Measurements from ENCODE around the gene FIBCD1. TPM values are rescaled to one million over a fixed set of nuclear protein-coding genes. Genes with fewer than 3 reads are reported as not detected.

Gene FIBCD1
- total and polyA plus RNA-seq, 4 donors: 1.2 to 8.2 (median 4.8) TPM

DNA sequence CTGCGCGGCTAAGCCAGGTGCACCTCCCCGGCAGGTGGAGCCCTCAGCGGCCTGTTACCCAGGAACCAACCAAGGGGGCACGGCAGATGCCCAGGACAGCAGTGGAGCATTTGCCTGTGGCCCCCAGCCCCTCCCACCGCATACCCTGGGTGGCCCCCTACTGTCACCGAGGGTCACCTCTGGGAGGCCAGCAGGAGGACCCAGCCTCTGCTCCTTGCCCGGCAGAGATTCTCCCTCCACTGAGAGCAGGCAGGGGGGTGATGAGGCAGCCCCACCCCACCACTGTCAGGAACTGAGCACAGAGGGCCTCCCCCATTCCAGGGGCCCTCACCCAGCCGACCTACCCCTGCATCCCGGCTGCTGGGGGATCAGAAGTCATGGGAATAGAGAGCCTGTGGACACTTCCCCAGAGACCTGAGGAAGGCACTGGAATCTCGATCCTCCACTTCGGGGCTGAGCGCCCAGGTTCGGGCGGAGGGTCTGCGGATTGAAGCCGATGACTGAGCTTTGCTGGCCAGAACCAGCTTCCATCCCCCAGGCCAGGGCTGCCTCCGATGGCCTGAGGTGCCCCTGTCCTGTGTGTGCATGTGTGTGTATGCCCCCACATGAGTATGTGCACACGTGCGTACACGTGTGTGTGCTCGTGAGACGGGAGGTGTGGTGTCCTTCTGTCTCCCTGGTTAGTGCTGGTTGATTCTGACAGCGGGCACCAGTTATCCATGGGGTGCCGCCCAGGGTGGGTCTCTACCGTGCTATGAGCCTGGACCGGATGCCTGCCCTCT is 42.6 kb downstream of the FIBCD1 start, which contains the start of gene QRFP:
Gene QRFP, minus strand, starts transcription at position 580 of the 782 bp plus-strand sequence. CDS start 2,974 bp downstream, outside the sequence.
- no peak for DNase-seq (ENCODE audit: low read depth in 4 of 6, low spot score in 6 of 6)
- Histone ChIP-seq H3K4me3 (ENCODE audit: low read depth, low read length) (no peak within 1 kb of the TSS), H3K9me3 (ENCODE audit: control insufficient read depth, insufficient read depth, low read length) (no peaks in the 10 kb centered on the region), H3K4me1 (ENCODE audit: control insufficient read depth, insufficient read depth, low read length) (peaks cover 60% of the 10 kb centered on the region), H3K27me3 (ENCODE audit: control insufficient read depth, insufficient read depth, low read length) (no peaks in the 10 kb centered on the region), H3K27ac (ENCODE audit: low read depth, low read length) (no peak within 1 kb of the TSS), H3K36me3 (ENCODE audit: control insufficient read depth, insufficient read depth, low read length) (peaks cover 42% of the 10 kb centered on the region)
- WGBS (ENCODE audit: insufficient coverage): 85% methylated on average over 27 of the region's 27 CpGs

- Histone ChIP-seq H3K36me3 (ENCODE audit: control insufficient read depth, insufficient read depth, low read length) (peaks cover 45% of the 10 kb centered on the region), H3K4me1 (ENCODE audit: control insufficient read depth, insufficient read depth, low read length) (peaks cover 64% of the 10 kb centered on the region), H3K9me3 (ENCODE audit: control insufficient read depth, insufficient read depth, low read length) (no peaks in the 10 kb centered on the region), H3K27ac (ENCODE audit: low read depth, low read length) (no peak overlapping the region), H3K27me3 (ENCODE audit: control insufficient read depth, insufficient read depth, low read length) (no peaks in the 10 kb centered on the region), H3K4me3 (ENCODE audit: low read depth, low read length) (no peak overlapping the region)
- no peak for DNase-seq (ENCODE audit: low read depth in 4 of 6, low spot score in 6 of 6)
- 54% methylated on average over 13 of the region's 24 CpGs for WGBS (ENCODE audit: insufficient coverage)
These were observed 43.4 kb downstream of the FIBCD1 start for GRCh38 chr9:130895481-130896232.

DNA sequence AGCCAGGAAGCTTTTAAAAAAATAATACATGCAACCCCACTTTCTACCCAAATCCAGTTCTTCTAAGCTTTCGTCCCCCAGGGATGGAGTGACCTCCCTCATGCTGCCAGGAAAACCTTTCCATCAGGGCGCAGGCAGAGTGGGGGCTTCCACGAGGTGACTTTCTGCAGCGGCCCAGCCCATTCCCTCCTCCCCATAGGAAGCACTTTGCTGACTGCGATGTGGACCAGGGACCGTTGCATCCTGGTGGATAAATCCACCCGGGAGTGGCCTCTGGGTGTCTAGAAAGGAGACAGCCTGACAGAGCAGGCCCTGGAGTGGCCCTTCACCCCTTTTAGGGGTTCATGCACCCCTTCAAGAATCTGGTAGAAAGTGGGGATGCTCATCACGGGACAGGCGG is 44.0 kb downstream of the FIBCD1 start:
- WGBS (ENCODE audit: insufficient coverage): 85% methylated on average over 5 of the region's 9 CpGs
- Histone ChIP-seq H3K27ac (ENCODE audit: low read depth, low read length) (no peak overlapping the region), H3K4me1 (ENCODE audit: control insufficient read depth, insufficient read depth, low read length) (peaks cover 64% of the 10 kb centered on the region)

GRCh38 chr9:130894546-130894945 is 44.5 kb downstream of the FIBCD1 start:
- H3K27me3 ChIP-seq (ENCODE audit: control insufficient read depth, insufficient read depth, low read length): no peaks in the 10 kb centered on the region
- H3K36me3 ChIP-seq (ENCODE audit: control insufficient read depth, insufficient read depth, low read length): peaks cover 54% of the 10 kb centered on the region
- DNase-seq (ENCODE audit: low read depth in 4 of 6, low spot score in 6 of 6): no peak
- H3K4me3 ChIP-seq (ENCODE audit: low read depth, low read length): no peak overlapping the region
- WGBS (ENCODE audit: insufficient coverage): 58% methylated on average over 7 of the region's 7 CpGs
- H3K9me3 ChIP-seq (ENCODE audit: control insufficient read depth, insufficient read depth, low read length): no peaks in the 10 kb centered on the region
- H3K4me1 ChIP-seq (ENCODE audit: control insufficient read depth, insufficient read depth, low read length): peaks cover 65% of the 10 kb centered on the region
- no peak overlapping the region for H3K27ac ChIP-seq (ENCODE audit: low read depth, low read length)

More for the DNA sequence above, 44.0 kb downstream of the FIBCD1 start:
- H3K27me3 ChIP-seq (ENCODE audit: control insufficient read depth, insufficient read depth, low read length): no peaks in the 10 kb centered on the region
- H3K4me3 ChIP-seq (ENCODE audit: low read depth, low read length): no peak overlapping the region
- no peaks in the 10 kb centered on the region for H3K9me3 ChIP-seq (ENCODE audit: control insufficient read depth, insufficient read depth, low read length)
- DNase-seq (ENCODE audit: low read depth in 4 of 6, low spot score in 6 of 6): no peak
- H3K36me3 ChIP-seq (ENCODE audit: control insufficient read depth, insufficient read depth, low read length): peaks cover 50% of the 10 kb centered on the region

GRCh38 chr9:130893341-130894101 is 45.5 kb downstream of the FIBCD1 start:
- Histone ChIP-seq H3K9me3 (ENCODE audit: control insufficient read depth, insufficient read depth, low read length) (no peaks in the 10 kb centered on the region), H3K27ac (ENCODE audit: low read depth, low read length) (no peak overlapping the region), H3K4me1 (ENCODE audit: control insufficient read depth, insufficient read depth, low read length) (peaks cover 65% of the 10 kb centered on the region), H3K27me3 (ENCODE audit: control insufficient read depth, insufficient read depth, low read length) (no peaks in the 10 kb centered on the region), H3K4me3 (ENCODE audit: low read depth, low read length) (no peak overlapping the region), H3K36me3 (ENCODE audit: control insufficient read depth, insufficient read depth, low read length) (peaks cover 60% of the 10 kb centered on the region)
- DNase-seq (ENCODE audit: low read depth in 4 of 6, low spot score in 6 of 6): peak in 1 of 6 donors; percentile 48
- WGBS (ENCODE audit: insufficient coverage): 55% methylated on average over 32 of the region's 34 CpGs

DNA sequence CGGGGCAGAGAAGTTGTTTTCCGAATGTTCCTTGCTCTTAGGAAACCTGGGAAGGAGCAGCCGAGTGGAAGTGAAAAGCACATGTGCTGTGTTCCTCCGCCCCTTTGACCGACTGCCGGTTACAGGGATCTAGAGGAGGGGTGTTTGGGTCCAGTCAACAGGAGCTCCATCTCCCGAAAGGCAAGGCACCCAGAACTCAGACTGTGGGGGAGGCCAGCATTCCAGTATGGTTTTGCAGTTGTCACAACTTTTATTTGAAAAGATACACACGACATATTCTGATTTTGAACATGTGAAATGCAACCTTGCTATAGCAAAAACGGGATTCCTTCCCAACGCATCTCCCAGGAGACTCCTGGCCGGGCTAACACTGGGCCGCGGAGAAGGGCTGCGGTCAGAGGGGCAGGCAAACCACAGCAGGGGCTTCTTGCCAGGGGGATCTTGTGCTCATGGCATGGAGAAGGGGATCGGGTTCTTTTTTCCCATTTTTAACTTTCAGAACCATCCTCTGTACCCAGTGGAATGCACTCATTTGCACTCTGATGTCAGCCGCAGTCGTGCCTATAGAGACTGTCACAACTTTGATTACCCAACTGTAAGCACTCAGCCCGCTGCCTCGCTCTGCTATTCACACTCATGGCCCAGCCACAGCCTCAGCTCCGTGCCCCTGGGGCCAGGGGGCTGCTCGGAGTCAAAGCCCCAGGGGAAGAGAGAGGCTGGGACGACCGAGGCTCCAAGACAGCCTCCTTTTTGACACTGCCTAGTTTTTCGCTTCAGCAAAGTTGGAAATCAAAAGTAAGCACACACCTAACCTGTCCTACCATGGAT is 46.4 kb downstream of the FIBCD1 start:
- Histone ChIP-seq H3K4me1 (ENCODE audit: control insufficient read depth, insufficient read depth, low read length) (peaks cover 65% of the 10 kb centered on the region), H3K36me3 (ENCODE audit: control insufficient read depth, insufficient read depth, low read length) (peaks cover 66% of the 10 kb centered on the region), H3K4me3 (ENCODE audit: low read depth, low read length) (no peak overlapping the region), H3K27me3 (ENCODE audit: control insufficient read depth, insufficient read depth, low read length) (no peaks in the 10 kb centered on the region), H3K27ac (ENCODE audit: low read depth, low read length) (no peak overlapping the region), H3K9me3 (ENCODE audit: control insufficient read depth, insufficient read depth, low read length) (no peaks in the 10 kb centered on the region)
- no peak for DNase-seq (ENCODE audit: low read depth in 4 of 6, low spot score in 6 of 6)
- 24% methylated on average over 17 of the region's 24 CpGs for WGBS (ENCODE audit: insufficient coverage)

GRCh38 chr9:130891688-130892476 is 47.2 kb downstream of the FIBCD1 start:
- Histone ChIP-seq H3K36me3 (ENCODE audit: control insufficient read depth, insufficient read depth, low read length) (peaks cover 70% of the 10 kb centered on the region), H3K9me3 (ENCODE audit: control insufficient read depth, insufficient read depth, low read length) (no peaks in the 10 kb centered on the region), H3K4me1 (ENCODE audit: control insufficient read depth, insufficient read depth, low read length) (peaks cover 65% of the 10 kb centered on the region), H3K4me3 (ENCODE audit: low read depth, low read length) (no peak overlapping the region), H3K27ac (ENCODE audit: low read depth, low read length) (no peak overlapping the region), H3K27me3 (ENCODE audit: control insufficient read depth, insufficient read depth, low read length) (no peaks in the 10 kb centered on the region)
- WGBS (ENCODE audit: insufficient coverage): 26% methylated on average over 16 of the region's 18 CpGs
- DNase-seq (ENCODE audit: low read depth in 4 of 6, low spot score in 6 of 6): peak in 4 of 6 donors; percentile 52 to 97 (median 80)

DNA sequence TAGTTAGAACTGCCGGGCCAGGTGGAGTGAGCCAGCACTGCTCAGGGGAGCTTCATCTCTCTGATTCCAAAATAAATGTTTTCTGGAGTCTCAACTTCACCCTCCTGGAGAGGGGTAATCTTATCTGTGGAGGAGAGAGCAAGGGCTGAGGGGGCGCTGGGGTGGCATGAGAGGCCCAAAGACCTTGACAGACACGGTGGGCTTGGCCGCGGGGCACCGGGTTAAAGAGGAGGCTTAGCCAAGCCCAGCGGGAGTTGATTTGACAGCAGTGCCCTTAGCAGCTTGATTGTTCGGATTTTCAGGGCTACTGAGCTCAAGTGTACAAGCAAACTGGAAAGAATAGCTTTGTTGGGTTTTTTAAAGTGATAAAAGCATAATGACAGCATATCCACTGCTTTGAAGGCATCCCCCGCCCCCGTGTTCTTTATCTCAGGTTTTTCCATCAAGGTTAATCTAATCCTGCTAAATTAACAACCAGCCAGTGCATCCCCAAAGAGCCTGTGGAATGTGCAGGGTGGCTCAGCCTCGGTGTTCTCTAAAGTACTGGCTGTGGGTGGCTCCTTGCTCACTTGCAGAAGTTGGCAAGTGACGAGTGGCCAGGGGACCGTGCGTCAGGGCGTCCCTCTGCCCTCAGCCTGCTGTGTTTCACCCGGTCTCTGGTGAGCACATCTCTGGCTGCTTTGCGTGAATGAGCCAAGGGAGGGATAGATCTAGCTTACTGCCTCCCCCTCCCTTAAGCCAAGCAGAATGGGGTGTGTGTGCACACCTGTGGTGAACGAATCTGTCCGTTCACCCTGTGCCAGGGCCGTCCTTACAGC is 48.0 kb downstream of the FIBCD1 start:
- Histone ChIP-seq H3K9me3 (ENCODE audit: control insufficient read depth, insufficient read depth, low read length) (no peaks in the 10 kb centered on the region), H3K4me1 (ENCODE audit: control insufficient read depth, insufficient read depth, low read length) (peaks cover 60% of the 10 kb centered on the region), H3K27ac (ENCODE audit: low read depth, low read length) (no peak overlapping the region), H3K36me3 (ENCODE audit: control insufficient read depth, insufficient read depth, low read length) (peaks cover 70% of the 10 kb centered on the region), H3K4me3 (ENCODE audit: low read depth, low read length) (no peak overlapping the region), H3K27me3 (ENCODE audit: control insufficient read depth, insufficient read depth, low read length) (no peaks in the 10 kb centered on the region)
- 52% methylated on average over 16 of the region's 20 CpGs for WGBS (ENCODE audit: insufficient coverage)
- DNase-seq (ENCODE audit: low read depth in 4 of 6, low spot score in 6 of 6): peak in 1 of 6 donors; percentile 28

Measured in spinal cord (tissue), 10 donors.